Measurements from ENCODE around the gene CDCA4. TPM values are rescaled to one million over a fixed set of nuclear protein-coding genes. Genes with fewer than 3 reads are reported as not detected.

CDCA4 gene
- total RNA-seq, 1 donor from 2014 or later = 4.1 TPM

DNA sequence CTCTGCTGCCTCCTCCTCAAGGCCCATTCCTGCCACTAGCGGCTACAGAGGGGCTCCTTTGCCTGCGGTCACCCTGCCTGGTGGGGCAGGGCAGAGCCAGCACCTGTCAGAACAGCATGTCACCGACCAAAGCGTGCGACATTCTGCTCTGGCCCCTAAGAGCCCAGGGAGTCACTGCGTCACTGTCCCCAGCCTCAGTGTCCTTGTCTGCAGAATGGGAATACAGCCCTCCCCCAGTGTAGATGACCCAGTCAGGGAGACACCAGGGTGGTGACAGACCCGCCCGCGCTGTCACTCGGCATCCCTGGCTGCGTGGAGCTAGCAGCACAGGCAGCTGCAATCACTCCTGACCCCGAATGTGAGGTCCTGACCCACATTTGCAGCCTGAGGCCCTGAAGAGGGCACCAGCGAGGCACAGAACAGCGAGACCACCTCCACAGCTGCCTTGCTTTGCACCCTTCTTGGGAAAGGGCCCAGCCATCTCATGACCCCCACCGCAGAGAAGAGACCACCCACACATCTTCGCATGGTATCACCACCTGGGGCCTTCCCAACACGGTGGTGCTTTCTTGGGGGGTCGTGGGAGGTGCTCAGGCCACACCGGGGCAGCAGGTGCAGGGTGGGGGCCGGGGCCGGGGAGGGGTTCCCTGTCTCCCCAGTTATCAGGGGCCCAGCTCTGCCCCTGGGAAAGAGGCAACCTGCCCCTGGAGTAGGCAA is 45.2 kb downstream of the CDCA4 start:
- no peak for ATAC-seq
- Histone ChIP-seq H3K9me3 (no peaks in the 10 kb centered on the region), H3K27me3 (peaks cover 4% of the 10 kb centered on the region), H3K4me1 (peaks cover 68% of the 10 kb centered on the region), H3K36me3 (no peaks in the 10 kb centered on the region), H3K27ac (no peak overlapping the region), H3K4me3 (no peak overlapping the region)
- TF ChIP-seq, protein P1, sequence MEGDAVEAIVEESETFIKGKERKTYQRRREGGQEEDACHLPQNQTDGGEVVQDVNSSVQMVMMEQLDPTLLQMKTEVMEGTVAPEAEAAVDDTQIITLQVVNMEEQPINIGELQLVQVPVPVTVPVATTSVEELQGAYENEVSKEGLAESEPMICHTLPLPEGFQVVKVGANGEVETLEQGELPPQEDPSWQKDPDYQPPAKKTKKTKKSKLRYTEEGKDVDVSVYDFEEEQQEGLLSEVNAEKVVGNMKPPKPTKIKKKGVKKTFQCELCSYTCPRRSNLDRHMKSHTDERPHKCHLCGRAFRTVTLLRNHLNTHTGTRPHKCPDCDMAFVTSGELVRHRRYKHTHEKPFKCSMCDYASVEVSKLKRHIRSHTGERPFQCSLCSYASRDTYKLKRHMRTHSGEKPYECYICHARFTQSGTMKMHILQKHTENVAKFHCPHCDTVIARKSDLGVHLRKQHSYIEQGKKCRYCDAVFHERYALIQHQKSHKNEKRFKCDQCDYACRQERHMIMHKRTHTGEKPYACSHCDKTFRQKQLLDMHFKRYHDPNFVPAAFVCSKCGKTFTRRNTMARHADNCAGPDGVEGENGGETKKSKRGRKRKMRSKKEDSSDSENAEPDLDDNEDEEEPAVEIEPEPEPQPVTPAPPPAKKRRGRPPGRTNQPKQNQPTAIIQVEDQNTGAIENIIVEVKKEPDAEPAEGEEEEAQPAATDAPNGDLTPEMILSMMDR (IDR thresholded peaks at IDR 0.05) = no peak
- intact Hi-C loops (cut with DNase I) = no loop called here
- no peak for DNase-seq

DNA sequence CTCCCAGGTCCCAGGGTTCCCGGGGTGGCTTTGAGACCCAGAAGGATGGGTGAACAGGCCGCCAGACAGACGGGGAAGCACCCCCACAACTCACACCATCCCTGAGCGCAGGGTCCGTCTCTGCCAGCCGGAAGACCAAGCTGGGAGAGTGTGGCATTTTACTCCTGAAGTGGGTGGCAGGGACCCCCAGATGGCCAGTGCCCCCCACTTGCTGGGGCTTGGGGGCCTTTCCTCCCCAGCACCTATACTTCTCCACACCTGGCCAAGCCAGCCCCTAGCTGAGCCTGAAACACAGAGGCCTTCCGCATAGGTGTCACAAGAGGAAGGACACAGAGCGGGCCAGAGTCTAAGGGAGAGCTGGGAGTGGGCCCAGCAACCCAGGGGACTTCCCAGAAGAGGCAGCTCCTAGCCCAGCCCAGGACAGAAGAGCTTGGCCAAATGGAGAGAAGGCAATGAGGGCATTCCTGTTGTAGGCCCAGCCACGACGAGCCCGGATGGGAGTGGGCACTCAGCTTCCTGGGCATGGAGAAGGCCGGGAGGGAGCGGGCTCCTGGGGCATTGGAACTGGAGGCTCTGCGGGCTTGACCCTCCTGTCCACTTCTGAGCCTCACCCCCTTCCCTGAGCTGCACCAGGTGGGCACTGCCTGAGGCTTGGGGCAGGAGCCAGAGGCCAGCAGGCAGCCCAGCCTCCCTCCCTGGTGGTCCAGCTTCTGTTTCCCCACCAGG is 46.1 kb downstream of the CDCA4 start:
- peaks cover 68% of the 10 kb centered on the region for H3K4me1 ChIP-seq
- DNase-seq (no peak), ATAC-seq (no peak)
- H3K4me3 ChIP-seq = no peak overlapping the region
- H3K27ac ChIP-seq = peak overlapping the region; percentile 91
- peaks cover 4% of the 10 kb centered on the region for H3K27me3 ChIP-seq
- TF ChIP-seq, protein P1 (IDR thresholded peaks at IDR 0.05) = no peak
- no peaks in the 10 kb centered on the region for H3K36me3 ChIP-seq
- H3K9me3 ChIP-seq = no peaks in the 10 kb centered on the region
- intact Hi-C loops (cut with DNase I) = no loop called here

GRCh38 chr14:104974146-104974541 is 46.7 kb downstream of the CDCA4 start:
- DNase-seq (no peak), ATAC-seq (no peak)
- intact Hi-C loops (cut with DNase I) = no loop called here
- peak overlapping the region; percentile 91 for H3K27ac ChIP-seq
- peaks cover 4% of the 10 kb centered on the region for H3K27me3 ChIP-seq
- no peak overlapping the region for H3K4me3 ChIP-seq
- H3K36me3 ChIP-seq = no peaks in the 10 kb centered on the region
- TF ChIP-seq, protein P1 (IDR thresholded peaks at IDR 0.05) = no peak
- H3K4me1 ChIP-seq = peaks cover 68% of the 10 kb centered on the region
- no peaks in the 10 kb centered on the region for H3K9me3 ChIP-seq

DNA sequence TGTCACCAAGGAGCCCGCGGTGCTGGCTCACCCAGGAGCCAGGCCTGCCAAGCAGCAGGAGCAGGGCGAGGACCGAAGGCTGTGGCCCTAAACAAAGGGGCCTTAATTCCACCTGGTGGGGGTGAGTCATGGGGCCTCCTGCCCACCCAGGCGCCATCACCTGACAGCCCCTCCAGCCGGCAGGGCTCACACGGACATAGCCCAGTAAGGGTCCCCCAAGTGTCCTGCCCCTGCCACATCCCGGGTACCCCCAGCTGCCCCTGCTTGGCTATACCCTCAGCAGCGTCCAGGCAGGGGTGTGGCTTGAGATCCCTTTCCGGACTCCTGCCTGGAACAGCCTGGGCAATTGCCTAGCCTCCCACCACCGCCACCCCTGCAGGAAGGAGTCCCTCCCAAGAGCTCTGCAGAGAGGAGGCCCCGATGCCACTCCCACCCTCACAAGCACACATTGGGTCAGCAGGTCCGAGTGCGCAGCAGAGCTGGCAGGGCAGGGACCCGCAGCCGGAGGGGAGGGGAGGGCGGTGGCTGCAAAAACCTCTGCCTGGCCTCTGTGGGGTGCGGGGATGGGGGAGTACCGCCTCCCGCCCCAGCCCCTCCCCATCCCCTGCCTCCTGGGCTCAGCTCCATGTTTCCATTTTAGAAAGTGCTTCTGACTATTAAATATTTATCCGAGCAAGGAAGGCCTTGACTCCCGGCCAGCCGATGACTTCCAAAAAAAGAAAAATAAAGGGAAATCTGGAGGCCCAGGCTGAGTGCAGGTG is 47.3 kb downstream of the CDCA4 start:
- intact Hi-C loops (cut with DNase I) = no loop called here
- Histone ChIP-seq H3K27me3 (peaks cover 4% of the 10 kb centered on the region), H3K36me3 (no peaks in the 10 kb centered on the region), H3K9me3 (no peaks in the 10 kb centered on the region), H3K4me3 (no peak overlapping the region), H3K4me1 (peaks cover 73% of the 10 kb centered on the region), H3K27ac (peak overlapping the region; percentile 91)
- DNase-seq = peak; percentile 76
- ATAC-seq = peak; percentile 4
- TF ChIP-seq, protein P1 (IDR thresholded peaks at IDR 0.05) = no peak

GRCh38 chr14:104973135-104973384 is 47.8 kb downstream of the CDCA4 start:
- peak overlapping the region; percentile 91 for H3K27ac ChIP-seq
- H3K36me3 ChIP-seq = no peaks in the 10 kb centered on the region
- TF ChIP-seq, protein P1 (IDR thresholded peaks at IDR 0.05) = no peak
- H3K27me3 ChIP-seq = peaks cover 4% of the 10 kb centered on the region
- peak; percentile 87 for DNase-seq
- peaks cover 79% of the 10 kb centered on the region for H3K4me1 ChIP-seq
- ATAC-seq = peak; percentile 63
- no peaks in the 10 kb centered on the region for H3K9me3 ChIP-seq
- intact Hi-C loops (cut with DNase I) = no loop called here
- H3K4me3 ChIP-seq = no peak overlapping the region
